ENCODE results near the gene CST9L.

DNA sequence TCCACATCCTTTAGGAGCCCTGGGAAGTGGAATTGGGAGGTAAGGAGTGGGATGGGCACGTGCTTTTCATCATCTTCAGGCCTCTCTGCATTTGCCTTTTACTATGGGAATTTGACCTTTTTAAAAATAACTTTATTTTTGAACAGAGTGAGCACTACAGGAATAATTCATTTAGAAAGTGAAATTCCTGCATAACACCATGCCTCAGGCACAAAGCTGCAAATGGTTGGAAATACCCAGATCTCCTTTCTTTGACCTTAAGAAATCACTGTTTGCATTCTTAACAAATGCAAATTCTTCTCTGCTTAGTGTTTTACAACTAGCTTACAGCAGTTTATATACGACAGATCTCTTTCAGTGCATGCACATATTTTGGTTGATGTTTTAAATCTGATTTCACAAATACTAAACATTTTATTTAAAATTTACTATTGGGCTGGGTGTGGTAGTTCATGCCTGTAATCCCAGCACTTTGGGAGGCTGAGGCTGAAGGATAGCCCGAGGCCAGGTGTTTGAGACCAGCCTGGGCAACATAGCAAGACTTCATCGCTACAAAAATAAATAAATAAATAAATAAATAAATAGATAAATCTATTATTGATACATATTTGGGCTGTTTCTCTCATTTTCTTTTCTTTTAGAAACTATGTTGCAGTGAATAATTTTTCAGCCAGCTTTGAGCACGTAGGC lies 52.9 kb downstream of the CST9L start:
- no peak for TF ChIP-seq POLR2A (IDR thresholded peaks at IDR 0.05; ENCODE audit: low read length)
- TF ChIP-seq GATA1 (IDR thresholded peaks at IDR 0.05; ENCODE audit: low read depth, low read length), result no peak

All from erythroblast (primary cell).